ENCODE results near the gene ITIH3.

GRCh38 chr3:52827866-52828376 is 33.3 kb downstream of the ITIH3 start:
- TF ChIP-seq CTCF (conservative IDR thresholded peaks at IDR 0.05; ENCODE audit: low read depth, low read length) (no peak), EZH2 (IDR thresholded peaks at IDR 0.05; ENCODE audit: borderline replicate concordance, low read depth, low read length, poor library complexity, severe bottlenecking) (no peak)

Data from A673 (cell line).